K562 (cell line): ENCODE results near the gene NACC1. TPM values are rescaled to one million over a fixed set of nuclear protein-coding genes. Genes with fewer than 3 reads are reported as not detected.

Source experiments
- ARID3A ChIP-seq: IDR thresholded peaks from 2 replicates; pipeline ENCODE4 v1.6.1; 2012; ENCODE audit warnings: low read depth, low read length, improper control_type of control experiment, borderline replicate concordance
- CTBP1 ChIP-seq: fragments of 450-650 bp; IDR thresholded peaks from 2 replicates; pipeline ENCODE4 v1.6.1; 2016; ENCODE audit warnings: borderline replicate concordance
- DDX20 ChIP-seq: fragments of 450-650 bp; IDR thresholded peaks from 2 replicates; pipeline ENCODE4 v1.6.1; 2016; ENCODE audit warnings: missing genetic modification characterization, low read depth, mild to moderate bottlenecking, missing compliant biosample characterization, moderate library complexity
- E2F3 ChIP-seq: fragments of 250-450 bp; sonication (Bioruptor Pico); IDR thresholded peaks from 2 replicates; pipeline ENCODE4 v1.4.0; 2020; ENCODE audit warnings: mild to moderate bottlenecking
- EWSR1 ChIP-seq: fragments of 450-650 bp; IDR thresholded peaks from 2 replicates; pipeline ENCODE4 v1.6.1; 2018; ENCODE audit warnings: borderline replicate concordance, mild to moderate bottlenecking, low read depth, moderate library complexity; ENCODE audit not compliant: partially characterized antibody
- HDAC8 ChIP-seq: fragments of 450-650 bp; IDR thresholded peaks from 2 replicates; pipeline ENCODE4 v1.6.1; 2016; ENCODE audit warnings: mild to moderate bottlenecking, missing genetic modification characterization, moderate library complexity, missing compliant biosample characterization
- MCM5 ChIP-seq: fragments of 450-650 bp; IDR thresholded peaks from 2 replicates; pipeline ENCODE4 v1.6.1; 2016; ENCODE audit warnings: low read depth
- NEUROD1 ChIP-seq: fragments of 150-350 bp; IDR thresholded peaks from 2 replicates; pipeline ENCODE4 v1.6.1; 2014; ENCODE audit warnings: borderline replicate concordance, low read length, low read depth; ENCODE audit not compliant: partially characterized antibody
- PBX2 ChIP-seq, 2 experiments: IDR thresholded peaks in 1 of 2; conservative IDR thresholded peaks in 1 of 2; 2 replicates each; pipeline ENCODE4 v1.6.1; 2016; ENCODE audit warnings: low read depth in 2 of 2, mild to moderate bottlenecking in 1 of 2, missing compliant biosample characterization in 1 of 2, missing genetic modification characterization in 1 of 2, moderate library complexity in 1 of 2
- RBBP5 ChIP-seq: fragments of 200-600 bp; sonication (generic); IDR thresholded peaks from 2 replicates; pipeline ENCODE4 v1.6.1; 2012; ENCODE audit warnings: borderline replicate concordance, mild to moderate bottlenecking, low read length, control low read depth, inconsistent platforms; ENCODE audit not compliant: insufficient read depth, poor library complexity, severe bottlenecking
- SREBF1 ChIP-seq: fragments of 150-350 bp; IDR thresholded peaks from 2 replicates; pipeline ENCODE4 v1.6.1; 2014; ENCODE audit warnings: antibody characterized with exemption, low read depth, low read length, borderline replicate concordance
- ZFPM2 ChIP-seq: fragments of 250-450 bp; sonication (Bioruptor Pico); IDR thresholded peaks from 2 replicates; pipeline ENCODE4 v1.5.1; 2022; ENCODE audit warnings: mild to moderate bottlenecking
- polyA plus RNA-seq, 8 experiments: library from polyadenylated mRNA; depleted of rRNA in 4 of 8; stranded (reverse) in 5 of 8; unstranded in 3 of 8; fragments of >200 nt; fragmentation: Nextera tagmentation in 2 of 8; fragmentation: Illumina TruSeq in 1 of 8; extraction: Ambion mirVana in 2 of 8; extraction: Trizol in 1 of 8; gene quantifications; 2 replicates each; pipeline versions ENCODE4 v1.2.1 to v1.2.3, GENCODE V29; 2011 to 2014; ENCODE audit warnings: inconsistent platforms in 1 of 8, missing spikeins in 1 of 8
- total RNA-seq, 7 experiments: library from RNA; depleted of rRNA in 6 of 7; stranded (reverse); fragments of >200 nt in 6 of 7; fragmentation: Illumina TruSeq in 2 of 7; extraction: Trizol in 2 of 7; gene quantifications; 2 replicates each; pipeline versions ENCODE4 v1.2.1 to v1.2.3, GENCODE V29; 2011 to 2021; ENCODE audit warnings: low replicate concordance in 1 of 7
- TF ChIP-seq, protein P1 (sequence below): fragments of 250-450 bp; sonication (Bioruptor Pico); IDR thresholded peaks from 2 replicates; pipeline ENCODE4 v1.9.0; 2021; ENCODE audit warnings: mild to moderate bottlenecking, inconsistent platforms
- TF ChIP-seq, protein P2 (sequence below): fragments of 450-650 bp; IDR thresholded peaks from 2 replicates; pipeline ENCODE4 v1.6.1; 2014; ENCODE audit warnings: low read depth, mild to moderate bottlenecking, moderate library complexity, borderline replicate concordance

Gene NACC1
- total and polyA plus RNA-seq, 9 of the 15 experiments (the other 6 are each of a cell fraction or from before 2014, with no cell fraction given): 0.04 to 96.6 (median 25.8) TPM

GRCh38 chr19:13116282-13117175 is 1.5 kb upstream of the NACC1 start, which contains the start of gene TRMT1 (continued):
- TF ChIP-seq EWSR1 (no peak), ZFPM2 (CRISPR knock-in tag) (no peak), ARID3A (0 out of 2 replicates have a peak, but pooled peaks have one; percentile 17), NEUROD1 (peak; percentile 93), CTBP1 (peak; percentile 48; the same call in 1 of the 2 replicates), SREBF1 (no peak), MCM5 (no peak), RBBP5 (peak; percentile 89), PBX2 (CRISPR knock-in tag; IDR thresholded peaks at IDR 0.05; ENCODE audit: low read depth) (no peak), PBX2 (tag; conservative IDR thresholded peaks at IDR 0.05; ENCODE audit: low read depth) (peak; percentile 80), HDAC8 (tag) (no peak), DDX20 (no peak), E2F3 (CRISPR knock-in tag) (no peak)
- TF ChIP-seq, protein P1, sequence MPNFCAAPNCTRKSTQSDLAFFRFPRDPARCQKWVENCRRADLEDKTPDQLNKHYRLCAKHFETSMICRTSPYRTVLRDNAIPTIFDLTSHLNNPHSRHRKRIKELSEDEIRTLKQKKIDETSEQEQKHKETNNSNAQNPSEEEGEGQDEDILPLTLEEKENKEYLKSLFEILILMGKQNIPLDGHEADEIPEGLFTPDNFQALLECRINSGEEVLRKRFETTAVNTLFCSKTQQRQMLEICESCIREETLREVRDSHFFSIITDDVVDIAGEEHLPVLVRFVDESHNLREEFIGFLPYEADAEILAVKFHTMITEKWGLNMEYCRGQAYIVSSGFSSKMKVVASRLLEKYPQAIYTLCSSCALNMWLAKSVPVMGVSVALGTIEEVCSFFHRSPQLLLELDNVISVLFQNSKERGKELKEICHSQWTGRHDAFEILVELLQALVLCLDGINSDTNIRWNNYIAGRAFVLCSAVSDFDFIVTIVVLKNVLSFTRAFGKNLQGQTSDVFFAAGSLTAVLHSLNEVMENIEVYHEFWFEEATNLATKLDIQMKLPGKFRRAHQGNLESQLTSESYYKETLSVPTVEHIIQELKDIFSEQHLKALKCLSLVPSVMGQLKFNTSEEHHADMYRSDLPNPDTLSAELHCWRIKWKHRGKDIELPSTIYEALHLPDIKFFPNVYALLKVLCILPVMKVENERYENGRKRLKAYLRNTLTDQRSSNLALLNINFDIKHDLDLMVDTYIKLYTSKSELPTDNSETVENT (CRISPR knock-in tag): no peak
- TF ChIP-seq, protein P2, sequence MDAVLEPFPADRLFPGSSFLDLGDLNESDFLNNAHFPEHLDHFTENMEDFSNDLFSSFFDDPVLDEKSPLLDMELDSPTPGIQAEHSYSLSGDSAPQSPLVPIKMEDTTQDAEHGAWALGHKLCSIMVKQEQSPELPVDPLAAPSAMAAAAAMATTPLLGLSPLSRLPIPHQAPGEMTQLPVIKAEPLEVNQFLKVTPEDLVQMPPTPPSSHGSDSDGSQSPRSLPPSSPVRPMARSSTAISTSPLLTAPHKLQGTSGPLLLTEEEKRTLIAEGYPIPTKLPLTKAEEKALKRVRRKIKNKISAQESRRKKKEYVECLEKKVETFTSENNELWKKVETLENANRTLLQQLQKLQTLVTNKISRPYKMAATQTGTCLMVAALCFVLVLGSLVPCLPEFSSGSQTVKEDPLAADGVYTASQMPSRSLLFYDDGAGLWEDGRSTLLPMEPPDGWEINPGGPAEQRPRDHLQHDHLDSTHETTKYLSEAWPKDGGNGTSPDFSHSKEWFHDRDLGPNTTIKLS: peak; percentile 63
